ENCODE measurements around the gene GUCD1.
A peak's percentile ranks its signal among the peaks of the same experiment; 100 is the strongest.
"Not testable (repeated sequence)": the region's sequence is repeated elsewhere in the genome, so short reads cannot be mapped to it uniquely, and the experiment has no call there.

Gene GUCD1

DNA sequence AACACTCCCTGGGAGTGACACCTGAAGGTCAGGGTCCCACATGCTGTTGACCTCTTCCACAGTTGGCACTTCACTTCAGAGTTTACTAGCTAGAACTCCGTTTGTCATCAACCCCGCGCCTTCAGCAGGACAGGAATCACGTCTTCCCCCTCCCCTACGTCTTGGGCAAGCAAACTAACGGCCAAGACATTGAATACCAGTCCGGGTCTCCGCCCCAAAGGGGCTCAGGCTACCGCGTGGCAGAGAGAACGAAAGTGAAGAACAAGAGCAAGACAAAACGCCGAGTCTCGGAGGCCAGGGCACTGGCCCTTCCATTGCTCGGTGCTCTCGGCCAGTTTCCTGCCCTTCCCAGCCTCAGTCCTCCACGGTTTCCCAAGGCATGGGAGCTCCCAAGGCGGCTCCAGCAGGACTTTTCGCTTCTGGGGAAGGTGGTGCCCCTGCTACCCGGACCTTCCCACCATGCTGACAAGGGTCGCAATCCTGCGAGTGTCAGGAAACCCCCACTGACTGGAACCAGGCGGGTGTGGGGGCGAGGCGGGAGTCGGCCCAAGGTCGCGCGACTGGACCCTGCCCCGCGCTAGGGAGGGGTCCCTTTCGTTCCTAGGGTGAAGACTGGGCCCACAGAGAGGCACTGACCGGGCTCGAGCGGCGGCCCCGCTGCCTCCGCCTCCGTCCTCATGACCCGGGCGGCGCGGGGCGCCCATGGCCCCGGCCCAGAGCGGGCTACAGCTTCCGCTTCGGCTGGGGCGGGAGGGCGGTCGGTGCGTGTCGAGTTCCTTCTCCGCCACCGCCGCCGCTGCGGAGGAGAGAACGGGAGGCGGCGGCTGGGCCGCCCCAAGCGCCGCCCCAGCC is at the start of gene GUCD1:
GUCD1 (minus strand) TSS at position 826 of the 852 bp plus-strand sequence; CDS start at position 679, 147 bp downstream.
- Histone ChIP-seq H3K27me3 (ENCODE audit: insufficient read depth, low read length) (no peaks in the 10 kb centered on the region), H3K36me3 (ENCODE audit: insufficient read depth, low read length) (peaks cover 8% of the 10 kb centered on the region; the same call in 1 of the 2 replicates), H3K27ac (ENCODE audit: low read depth, low read length) (peak within 1 kb of the TSS; percentile 91), H3K4me1 (ENCODE audit: control insufficient read depth, insufficient read depth, low read length, unreplicated experiment) (peaks cover 21% of the 10 kb centered on the region), H3K79me2 (ENCODE audit: control insufficient read depth, insufficient read depth, low read length, unreplicated experiment) (peaks cover 86% of the 10 kb centered on the region), H3K4me3 (ENCODE audit: low read depth, low read length) (peak within 1 kb of the TSS; percentile 96), H2AFZ (ENCODE audit: low read length, unreplicated experiment) (peak within 1 kb of the TSS; percentile 89)

DNA sequence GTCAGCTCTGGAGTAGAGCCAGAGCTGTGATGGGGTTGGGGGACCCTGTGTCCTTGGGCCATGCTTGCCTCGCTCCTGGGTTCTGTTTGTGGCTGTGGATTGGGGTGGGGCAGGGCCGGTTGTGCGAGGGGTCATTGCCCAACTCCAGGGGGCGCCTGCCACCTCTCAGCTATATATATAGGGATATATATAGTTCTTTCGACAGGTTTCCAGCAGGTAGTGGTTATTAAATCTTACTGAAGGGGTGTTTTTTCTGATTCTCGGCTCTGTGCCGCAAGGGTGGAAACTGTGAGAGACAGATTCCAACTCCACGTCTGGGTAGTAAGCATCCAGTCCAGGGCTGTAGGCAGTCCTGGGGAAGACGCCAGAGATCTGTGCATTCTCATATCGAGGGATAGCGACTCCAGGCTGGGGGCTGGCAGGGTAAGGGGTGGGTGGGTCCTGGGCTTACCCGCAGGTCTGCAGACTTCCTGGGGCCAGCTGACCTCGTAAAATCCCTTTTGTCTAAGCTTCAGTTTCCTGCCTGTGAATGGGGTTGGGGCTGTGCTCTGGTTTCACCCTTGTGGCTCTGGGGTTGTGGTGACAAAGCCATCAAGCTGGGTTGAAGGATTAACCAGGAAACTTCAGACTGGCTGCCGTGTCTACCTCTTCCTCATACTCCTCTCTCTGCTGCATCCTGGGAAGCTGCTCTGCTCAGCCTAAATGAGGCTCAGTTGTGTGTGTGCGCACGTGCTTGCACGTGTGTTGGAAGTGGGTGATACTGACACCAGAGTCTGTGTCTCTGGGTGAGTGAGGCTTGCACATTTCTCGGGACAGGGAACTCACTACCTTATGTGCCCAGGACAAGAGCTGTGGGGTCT is 49.1 kb upstream of the GUCD1 start:
- not testable (repeated sequence) for H3K36me3 ChIP-seq (ENCODE audit: insufficient read depth, low read length); H3K79me2 ChIP-seq (ENCODE audit: control insufficient read depth, insufficient read depth, low read length, unreplicated experiment); H3K27me3 ChIP-seq (ENCODE audit: insufficient read depth, low read length); H3K4me3 ChIP-seq (ENCODE audit: low read depth, low read length); H2AFZ ChIP-seq (ENCODE audit: low read length, unreplicated experiment); H3K27ac ChIP-seq (ENCODE audit: low read depth, low read length); H3K4me1 ChIP-seq (ENCODE audit: control insufficient read depth, insufficient read depth, low read length, unreplicated experiment)

DNA sequence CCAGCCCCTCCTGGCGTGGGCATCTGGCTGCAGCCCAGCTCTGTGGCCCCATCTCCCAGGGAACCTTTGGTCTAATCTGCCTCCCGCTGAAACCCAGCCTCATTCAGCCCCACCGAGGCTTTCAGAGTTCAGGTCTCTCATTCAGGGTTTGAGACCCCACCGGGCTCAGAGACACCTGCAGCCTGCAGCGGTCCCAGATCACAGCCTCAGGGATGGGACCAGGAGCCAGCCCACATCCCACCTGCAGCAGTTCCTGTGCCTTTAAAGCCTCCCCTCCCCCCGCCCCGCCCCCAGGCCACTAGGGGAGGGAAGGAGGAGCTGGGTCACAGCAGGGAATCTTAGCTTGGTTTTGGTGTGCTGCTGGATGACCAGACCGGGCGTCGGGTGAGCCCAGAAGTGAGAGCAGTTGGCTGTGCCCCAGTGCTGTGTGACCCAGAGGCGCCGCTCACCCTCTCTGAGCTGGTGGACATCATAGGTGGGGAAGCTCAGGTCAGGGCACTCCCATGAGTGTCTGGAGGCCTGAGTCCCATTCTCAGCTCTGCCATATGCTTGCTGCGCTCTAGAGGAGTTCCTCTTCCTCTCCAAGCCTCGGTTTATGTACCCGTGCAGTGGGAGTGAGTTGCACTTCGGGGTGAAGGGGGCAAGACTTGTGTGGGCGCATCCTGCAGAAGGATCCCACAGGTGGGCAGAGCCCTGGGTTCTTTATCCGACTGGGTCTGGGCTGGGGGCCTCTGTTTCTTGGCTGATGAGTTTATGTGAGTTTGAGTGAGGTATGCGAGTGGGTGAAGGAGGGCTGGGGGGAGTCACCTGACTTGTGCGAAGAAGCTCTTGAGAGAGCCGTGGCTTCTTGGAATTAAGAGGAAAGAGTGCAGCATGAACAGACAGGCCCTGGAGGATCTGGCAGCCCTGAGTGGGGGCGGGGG is 48.2 kb upstream of the GUCD1 start, which contains the start of gene GGT1:
GGT1 (plus strand) TSS at position 347 of the 923 bp plus-strand sequence. CDS start 7,889 bp downstream, outside the sequence.
- not testable (repeated sequence) for H3K4me3 ChIP-seq (ENCODE audit: low read depth, low read length); H3K36me3 ChIP-seq (ENCODE audit: insufficient read depth, low read length); H3K79me2 ChIP-seq (ENCODE audit: control insufficient read depth, insufficient read depth, low read length, unreplicated experiment); H3K27me3 ChIP-seq (ENCODE audit: insufficient read depth, low read length); H3K27ac ChIP-seq (ENCODE audit: low read depth, low read length); H2AFZ ChIP-seq (ENCODE audit: low read length, unreplicated experiment); H3K4me1 ChIP-seq (ENCODE audit: control insufficient read depth, insufficient read depth, low read length, unreplicated experiment)

GRCh38 chr22:24602105-24602749 is 47.3 kb upstream of the GUCD1 start:
- H3K4me3 ChIP-seq (ENCODE audit: low read depth, low read length); H2AFZ ChIP-seq (ENCODE audit: low read length, unreplicated experiment); H3K36me3 ChIP-seq (ENCODE audit: insufficient read depth, low read length); H3K4me1 ChIP-seq (ENCODE audit: control insufficient read depth, insufficient read depth, low read length, unreplicated experiment); H3K79me2 ChIP-seq (ENCODE audit: control insufficient read depth, insufficient read depth, low read length, unreplicated experiment); H3K27ac ChIP-seq (ENCODE audit: low read depth, low read length); H3K27me3 ChIP-seq (ENCODE audit: insufficient read depth, low read length): not testable (repeated sequence)

DNA sequence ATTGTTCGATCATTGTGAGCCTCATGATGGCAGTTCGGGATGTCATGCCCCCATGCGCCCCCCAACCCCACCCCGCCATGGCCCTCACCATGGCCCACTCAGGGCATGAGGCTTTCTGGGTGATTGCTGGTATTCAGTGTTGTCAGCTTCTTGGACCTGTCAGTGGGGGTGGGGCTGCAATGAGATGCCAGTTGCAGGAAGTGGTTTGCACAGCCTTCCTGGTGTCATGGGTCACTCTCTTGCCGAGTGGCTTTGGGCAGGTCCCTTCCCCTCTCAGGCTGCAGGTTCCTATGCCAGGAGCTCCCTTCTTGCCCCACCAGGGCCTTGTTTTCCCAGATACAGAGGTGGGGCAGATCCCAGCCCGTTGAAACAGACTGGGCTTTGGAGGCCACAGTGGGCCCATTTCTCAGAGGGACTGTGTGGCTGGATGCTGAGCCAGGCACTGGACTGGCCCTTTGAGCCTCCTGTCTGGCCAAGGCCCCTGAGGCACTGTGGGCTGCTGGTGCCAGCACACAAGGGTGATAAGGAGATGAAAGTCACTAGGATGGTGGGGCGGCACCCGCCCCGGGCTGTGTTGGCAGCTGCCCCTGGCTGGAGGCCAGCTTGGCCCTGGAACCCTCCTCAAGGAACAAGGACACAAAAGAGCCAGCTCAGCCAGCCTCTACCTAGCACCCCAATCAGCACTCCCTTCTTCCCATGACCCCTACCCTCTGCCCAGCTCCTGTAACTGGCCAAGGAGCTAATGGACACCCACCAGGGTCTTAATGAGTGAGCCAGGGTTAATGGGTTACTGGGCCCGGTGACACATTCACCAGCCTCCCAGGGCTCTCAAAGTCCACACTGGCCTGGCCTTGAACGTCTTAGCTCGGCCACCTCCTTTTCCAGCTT is 46.5 kb upstream of the GUCD1 start:
- Histone ChIP-seq H3K4me1 (ENCODE audit: control insufficient read depth, insufficient read depth, low read length, unreplicated experiment) (no peaks in the 10 kb centered on the region), H2AFZ (ENCODE audit: low read length, unreplicated experiment) (no peak overlapping the region), H3K27ac (ENCODE audit: low read depth, low read length) (no peak overlapping the region), H3K27me3 (ENCODE audit: insufficient read depth, low read length) (no peaks in the 10 kb centered on the region), H3K79me2 (ENCODE audit: control insufficient read depth, insufficient read depth, low read length, unreplicated experiment) (no peaks in the 10 kb centered on the region), H3K4me3 (ENCODE audit: low read depth, low read length) (no peak overlapping the region), H3K36me3 (ENCODE audit: insufficient read depth, low read length) (no peaks in the 10 kb centered on the region)

DNA sequence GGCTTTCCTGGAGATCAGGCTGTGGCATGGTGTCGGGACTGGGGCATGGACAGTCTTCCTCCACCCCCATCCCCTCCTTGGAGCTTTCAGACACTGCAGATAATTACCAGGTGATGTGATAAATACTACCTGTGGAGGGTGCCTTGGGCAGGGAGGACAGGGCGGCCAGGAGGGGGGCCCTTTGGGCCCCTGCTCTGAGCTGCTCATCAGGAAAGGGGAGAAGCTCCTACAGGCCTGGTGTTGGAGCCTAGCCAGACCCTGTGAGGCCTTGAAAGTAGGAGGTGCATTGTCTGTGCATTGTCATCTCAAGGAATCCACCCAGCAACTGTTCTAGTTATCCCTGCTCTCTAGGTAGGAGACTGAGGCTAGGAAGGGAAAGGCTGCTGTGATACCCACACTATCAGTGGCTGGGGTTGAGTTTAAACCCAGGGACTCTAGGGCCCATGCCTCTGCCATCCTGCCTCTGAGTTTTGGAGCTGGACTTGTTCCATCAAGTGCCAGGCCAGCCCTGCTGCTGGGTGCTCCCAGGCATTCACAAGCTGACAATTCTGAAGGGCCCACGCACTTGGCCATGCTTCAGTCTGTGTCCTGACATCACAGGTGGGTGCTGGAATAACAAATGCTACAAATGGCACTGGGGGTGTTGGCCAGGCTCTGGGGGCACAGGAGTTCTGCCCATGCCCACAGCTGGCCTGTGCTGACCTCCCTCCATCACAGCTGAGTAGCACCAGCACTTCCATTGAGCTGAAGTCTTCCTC is 45.2 kb upstream of the GUCD1 start:
- not testable (repeated sequence) for H2AFZ ChIP-seq (ENCODE audit: low read length, unreplicated experiment); H3K79me2 ChIP-seq (ENCODE audit: control insufficient read depth, insufficient read depth, low read length, unreplicated experiment); H3K4me3 ChIP-seq (ENCODE audit: low read depth, low read length); H3K27me3 ChIP-seq (ENCODE audit: insufficient read depth, low read length); H3K27ac ChIP-seq (ENCODE audit: low read depth, low read length); H3K4me1 ChIP-seq (ENCODE audit: control insufficient read depth, insufficient read depth, low read length, unreplicated experiment); H3K36me3 ChIP-seq (ENCODE audit: insufficient read depth, low read length)

DNA sequence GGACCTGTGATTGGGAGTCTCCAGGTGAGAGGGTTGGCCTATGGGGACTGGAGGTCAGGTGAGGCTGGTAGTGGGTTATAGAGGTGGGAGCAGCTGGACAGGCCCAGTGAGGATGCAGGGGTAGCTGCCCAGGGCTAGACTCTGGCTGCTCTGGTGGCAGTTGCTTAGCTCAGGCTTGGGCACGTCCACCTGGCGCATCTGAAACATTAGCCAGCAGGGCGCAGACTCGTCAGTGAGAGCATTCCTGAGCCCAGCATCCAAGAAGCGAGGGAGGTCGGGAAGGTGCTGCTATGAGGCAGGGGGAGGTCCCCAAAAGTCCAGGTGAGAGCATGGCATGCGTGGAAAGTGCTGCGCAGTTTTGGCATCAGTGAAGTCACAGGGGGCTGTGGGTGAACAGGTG is 44.6 kb upstream of the GUCD1 start:
- H3K36me3 ChIP-seq (ENCODE audit: insufficient read depth, low read length): no peaks in the 10 kb centered on the region
- no peaks in the 10 kb centered on the region for H3K27me3 ChIP-seq (ENCODE audit: insufficient read depth, low read length)
- H2AFZ ChIP-seq (ENCODE audit: low read length, unreplicated experiment): no peak overlapping the region
- no peaks in the 10 kb centered on the region for H3K4me1 ChIP-seq (ENCODE audit: control insufficient read depth, insufficient read depth, low read length, unreplicated experiment)
- H3K4me3 ChIP-seq (ENCODE audit: low read depth, low read length): no peak overlapping the region
- no peak overlapping the region for H3K27ac ChIP-seq (ENCODE audit: low read depth, low read length)
- no peaks in the 10 kb centered on the region for H3K79me2 ChIP-seq (ENCODE audit: control insufficient read depth, insufficient read depth, low read length, unreplicated experiment)

GRCh38 chr22:24597076-24597475 is 42.1 kb upstream of the GUCD1 start:
- not testable (repeated sequence) for H2AFZ ChIP-seq (ENCODE audit: low read length, unreplicated experiment); H3K36me3 ChIP-seq (ENCODE audit: insufficient read depth, low read length); H3K79me2 ChIP-seq (ENCODE audit: control insufficient read depth, insufficient read depth, low read length, unreplicated experiment); H3K4me1 ChIP-seq (ENCODE audit: control insufficient read depth, insufficient read depth, low read length, unreplicated experiment); H3K27me3 ChIP-seq (ENCODE audit: insufficient read depth, low read length); H3K4me3 ChIP-seq (ENCODE audit: low read depth, low read length); H3K27ac ChIP-seq (ENCODE audit: low read depth, low read length)

DNA sequence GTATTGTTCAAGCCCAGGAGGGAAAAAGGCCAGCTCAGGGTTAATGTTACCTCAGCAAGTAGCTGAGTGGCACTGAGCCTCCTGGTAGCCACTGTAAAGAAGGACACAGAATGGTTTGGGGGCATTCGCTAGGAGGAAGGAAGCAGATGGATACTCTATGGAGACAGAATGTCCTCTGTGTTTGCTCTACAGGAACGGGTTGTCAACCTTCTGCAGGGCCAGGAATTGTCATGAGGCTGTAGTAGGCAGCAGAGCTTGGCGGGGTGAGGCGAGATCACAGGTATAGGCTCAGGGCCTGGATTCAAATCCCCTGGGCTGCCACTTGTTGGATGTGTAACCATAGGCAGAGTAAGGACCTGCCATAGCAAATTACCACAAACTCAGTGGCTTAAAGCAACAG is 40.9 kb upstream of the GUCD1 start:
- Histone ChIP-seq H3K4me3 (ENCODE audit: low read depth, low read length) (no peak overlapping the region), H3K79me2 (ENCODE audit: control insufficient read depth, insufficient read depth, low read length, unreplicated experiment) (no peaks in the 10 kb centered on the region), H3K4me1 (ENCODE audit: control insufficient read depth, insufficient read depth, low read length, unreplicated experiment) (no peaks in the 10 kb centered on the region), H3K27me3 (ENCODE audit: insufficient read depth, low read length) (no peaks in the 10 kb centered on the region), H3K36me3 (ENCODE audit: insufficient read depth, low read length) (no peaks in the 10 kb centered on the region), H3K27ac (ENCODE audit: low read depth, low read length) (no peak overlapping the region), H2AFZ (ENCODE audit: low read length, unreplicated experiment) (no peak overlapping the region)
